ENCODE results near the gene CHN2. TPM values are rescaled to one million over a fixed set of nuclear protein-coding genes. Genes with fewer than 3 reads are reported as not detected.

Gene CHN2
- total RNA-seq, 6 donors from 2014 or later, result 6.2 to 13.7 (median 11.2) TPM

DNA sequence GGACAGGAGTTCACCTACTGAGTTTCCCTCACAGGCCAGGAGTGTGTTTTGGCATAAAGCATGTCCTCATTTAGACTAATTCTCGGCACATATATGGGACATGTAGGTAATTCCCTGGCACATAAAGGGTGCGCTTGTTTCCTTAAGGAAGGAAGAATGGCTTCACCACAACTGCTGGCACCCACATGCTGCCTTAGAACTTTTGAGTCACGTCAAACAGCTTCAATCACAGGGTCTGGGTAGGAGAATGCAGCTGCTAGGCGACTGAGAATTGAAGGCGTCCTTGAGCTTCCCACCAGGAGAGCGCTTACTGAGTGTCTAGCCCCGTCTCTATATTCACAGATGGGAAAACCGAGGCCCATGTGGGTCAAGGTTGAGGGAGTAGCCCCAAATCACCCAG, 146.1 kb downstream of the CHN2 start:
- Histone ChIP-seq H3K4me1 (peaks cover 0 to 13% (median 5%) of the 10 kb centered on the region in 4 donors), H3K9me3 (no peaks in the 10 kb centered on the region), H3K27ac (no peak overlapping the region), H3K27me3 (no peaks in the 10 kb centered on the region), H3K36me3 (no peaks in the 10 kb centered on the region), H3K4me3 (no peak overlapping the region)
- no peak for TF ChIP-seq POLR2AphosphoS5 (IDR thresholded peaks at IDR 0.05)
- TF ChIP-seq POLR2A (IDR thresholded peaks at IDR 0.05), result no peak
- TF ChIP-seq, protein P1, sequence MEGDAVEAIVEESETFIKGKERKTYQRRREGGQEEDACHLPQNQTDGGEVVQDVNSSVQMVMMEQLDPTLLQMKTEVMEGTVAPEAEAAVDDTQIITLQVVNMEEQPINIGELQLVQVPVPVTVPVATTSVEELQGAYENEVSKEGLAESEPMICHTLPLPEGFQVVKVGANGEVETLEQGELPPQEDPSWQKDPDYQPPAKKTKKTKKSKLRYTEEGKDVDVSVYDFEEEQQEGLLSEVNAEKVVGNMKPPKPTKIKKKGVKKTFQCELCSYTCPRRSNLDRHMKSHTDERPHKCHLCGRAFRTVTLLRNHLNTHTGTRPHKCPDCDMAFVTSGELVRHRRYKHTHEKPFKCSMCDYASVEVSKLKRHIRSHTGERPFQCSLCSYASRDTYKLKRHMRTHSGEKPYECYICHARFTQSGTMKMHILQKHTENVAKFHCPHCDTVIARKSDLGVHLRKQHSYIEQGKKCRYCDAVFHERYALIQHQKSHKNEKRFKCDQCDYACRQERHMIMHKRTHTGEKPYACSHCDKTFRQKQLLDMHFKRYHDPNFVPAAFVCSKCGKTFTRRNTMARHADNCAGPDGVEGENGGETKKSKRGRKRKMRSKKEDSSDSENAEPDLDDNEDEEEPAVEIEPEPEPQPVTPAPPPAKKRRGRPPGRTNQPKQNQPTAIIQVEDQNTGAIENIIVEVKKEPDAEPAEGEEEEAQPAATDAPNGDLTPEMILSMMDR (IDR thresholded peaks at IDR 0.05), result no peak
- no peak for TF ChIP-seq EP300 (IDR thresholded peaks at IDR 0.05)
- no peak for ATAC-seq (ENCODE audit: low FRiP score in 2 of 2)
- no peak for DNase-seq
- 86 to 87% methylated on average over 7 to 8 of the region's 8 CpGs for WGBS, 2 donors

DNA sequence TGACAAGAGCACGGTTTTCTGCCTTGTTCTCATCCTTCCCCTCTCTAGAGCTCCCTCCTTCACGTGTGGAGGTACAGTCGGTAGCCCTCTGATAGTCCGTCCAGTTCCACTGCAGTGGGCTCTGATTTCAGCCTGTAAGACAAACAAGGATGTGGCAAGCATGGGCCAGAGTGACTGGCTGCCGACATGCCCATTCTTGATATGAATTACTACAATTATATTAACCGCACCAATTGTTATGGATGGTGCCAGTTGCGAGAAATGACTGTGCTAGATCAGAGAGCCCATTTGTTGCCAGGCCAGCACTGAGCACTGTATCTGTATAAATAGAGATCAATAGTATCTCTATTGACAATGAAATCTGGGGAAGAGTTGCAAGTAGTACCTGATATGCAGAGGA, 146.6 kb downstream of the CHN2 start:
- Histone ChIP-seq H3K27ac (no peak overlapping the region), H3K27me3 (no peaks in the 10 kb centered on the region), H3K4me1 (peaks cover 0 to 13% (median 5%) of the 10 kb centered on the region in 4 donors), H3K4me3 (no peak overlapping the region), H3K9me3 (no peaks in the 10 kb centered on the region), H3K36me3 (no peaks in the 10 kb centered on the region)
- TF ChIP-seq POLR2AphosphoS5 (IDR thresholded peaks at IDR 0.05), result no peak
- no peak for TF ChIP-seq POLR2A (IDR thresholded peaks at IDR 0.05)
- ATAC-seq (ENCODE audit: low FRiP score in 2 of 2) (no peak), DNase-seq (no peak)
- WGBS, 2 donors, result 75 to 95% methylated on average over 7 of the region's 7 CpGs

DNA sequence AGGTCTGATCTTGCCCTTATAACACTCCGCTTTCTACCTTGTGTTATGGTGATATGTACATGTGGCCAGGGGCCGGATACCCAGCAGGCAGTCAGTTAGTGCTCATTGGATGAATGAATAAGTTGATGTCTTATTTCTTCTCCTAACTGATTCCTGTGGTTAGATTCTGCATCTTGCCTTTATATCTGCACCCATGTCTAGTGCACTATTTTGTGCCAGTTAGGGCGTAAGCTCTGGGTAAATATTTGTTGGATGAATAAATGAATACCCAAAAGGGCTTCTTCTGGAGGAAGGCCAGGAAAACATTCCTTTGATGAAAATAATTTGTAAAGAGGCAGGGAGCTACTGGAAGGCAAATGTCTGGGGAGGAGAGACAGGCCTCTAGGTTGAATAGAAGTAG, 148.2 kb downstream of the CHN2 start:
- H3K36me3 ChIP-seq, result no peaks in the 10 kb centered on the region
- DNase-seq, result no peak
- TF ChIP-seq EP300 (IDR thresholded peaks at IDR 0.05) (no peak), POLR2A (IDR thresholded peaks at IDR 0.05) (no peak), POLR2AphosphoS5 (IDR thresholded peaks at IDR 0.05) (no peak)
- TF ChIP-seq, protein P1 (IDR thresholded peaks at IDR 0.05), result no peak
- no peaks in the 10 kb centered on the region for H3K27me3 ChIP-seq
- ATAC-seq (ENCODE audit: low FRiP score in 2 of 2), result no peak
- H3K4me1 ChIP-seq, result peaks cover 0 to 5% (median 4%) of the 10 kb centered on the region in 4 donors
- 77 to 82% methylated on average over 3 of the region's 3 CpGs for WGBS, 2 donors
- no peaks in the 10 kb centered on the region for H3K9me3 ChIP-seq
- H3K4me3 ChIP-seq, result no peak overlapping the region
- H3K27ac ChIP-seq, result no peak overlapping the region

DNA sequence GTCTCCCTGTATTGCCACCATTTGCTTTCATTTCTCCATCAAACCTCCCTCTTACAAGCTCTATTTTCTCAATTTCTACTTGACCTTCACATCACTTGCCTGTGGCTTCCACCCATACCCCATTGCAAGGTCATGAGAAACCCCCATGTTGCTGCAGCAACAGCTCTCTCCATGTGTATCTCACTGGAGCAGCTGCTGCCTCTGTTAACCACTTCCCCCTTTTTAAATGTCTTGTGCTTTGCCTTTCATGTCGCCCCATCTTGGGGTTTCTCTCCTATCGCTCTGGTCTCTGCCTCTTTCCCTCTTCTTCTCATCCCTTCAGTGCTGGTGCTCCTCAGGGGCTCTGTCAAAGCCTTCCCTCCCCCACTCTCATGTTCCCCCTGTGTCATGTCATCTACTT, 148.8 kb downstream of the CHN2 start:
- Histone ChIP-seq H3K4me3 (no peak overlapping the region), H3K4me1 (peaks cover 0 to 5% (median 2%) of the 10 kb centered on the region in 4 donors), H3K9me3 (no peaks in the 10 kb centered on the region), H3K27me3 (no peaks in the 10 kb centered on the region), H3K27ac (no peak overlapping the region), H3K36me3 (no peaks in the 10 kb centered on the region)
- ATAC-seq (ENCODE audit: low FRiP score in 2 of 2) (no peak), DNase-seq (no peak)
- 60 to 75% methylated on average over 2 of the region's 2 CpGs for WGBS, 2 donors
- TF ChIP-seq EP300 (IDR thresholded peaks at IDR 0.05), result no peak
- no peak for TF ChIP-seq POLR2AphosphoS5 (IDR thresholded peaks at IDR 0.05)
- TF ChIP-seq, protein P1 (IDR thresholded peaks at IDR 0.05), result no peak
- TF ChIP-seq POLR2A (IDR thresholded peaks at IDR 0.05), result no peak

DNA sequence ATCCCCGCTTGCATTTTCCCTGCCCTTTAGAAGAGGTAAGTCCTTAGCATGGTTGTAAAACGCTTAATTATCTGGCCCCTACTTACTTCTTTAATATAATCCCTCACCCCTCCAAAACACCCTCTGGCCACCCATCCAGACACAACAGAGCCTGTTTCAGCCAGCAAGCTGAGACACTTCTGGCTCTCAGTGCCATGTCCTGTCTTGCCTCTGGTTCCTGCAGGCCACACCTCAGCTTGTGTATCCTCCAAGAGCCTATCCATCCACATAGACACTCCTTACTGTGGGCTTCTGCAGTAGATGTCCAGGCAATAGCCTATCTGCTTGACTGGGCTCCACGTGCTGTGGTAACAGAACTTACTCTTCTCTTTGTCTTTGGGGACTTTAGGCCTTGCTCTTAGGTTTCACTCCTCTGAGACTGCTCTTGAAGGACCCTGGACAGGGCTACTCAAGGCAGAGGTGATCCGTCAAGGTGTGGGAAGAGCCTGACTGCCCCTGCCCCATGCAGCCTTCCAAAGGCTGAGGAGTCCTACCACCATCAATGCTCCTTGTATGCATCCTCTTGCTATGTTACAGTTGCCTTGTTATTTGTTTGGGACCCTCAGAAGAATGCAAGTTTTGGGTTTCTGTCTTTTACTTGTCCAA, 149.9 kb downstream of the CHN2 start:
- no peak for DNase-seq
- Histone ChIP-seq H3K36me3 (no peaks in the 10 kb centered on the region), H3K9me3 (no peaks in the 10 kb centered on the region), H3K4me3 (no peak overlapping the region), H3K27ac (no peak overlapping the region), H3K27me3 (no peaks in the 10 kb centered on the region), H3K4me1 (peaks cover 0 to 5% (median 2%) of the 10 kb centered on the region in 4 donors)
- WGBS, 2 donors, result 91 to 100% methylated on average over 3 to 4 of the region's 4 CpGs
- TF ChIP-seq, protein P1 (IDR thresholded peaks at IDR 0.05), result no peak
- TF ChIP-seq POLR2AphosphoS5 (IDR thresholded peaks at IDR 0.05) (no peak), EP300 (IDR thresholded peaks at IDR 0.05) (no peak), POLR2A (IDR thresholded peaks at IDR 0.05) (no peak)
- no peak for ATAC-seq (ENCODE audit: low FRiP score in 2 of 2)

All from upper lobe of left lung (tissue), 6 donors.